H1 (cell line): ENCODE measurements around the gene RDH12. TPM values are rescaled to one million over a fixed set of nuclear protein-coding genes. Genes with fewer than 3 reads are reported as not detected.

Experiments
- CTCF ChIA-PET: fragments of 300-600 bp; sonication (Branson Sonifier 250); formaldehyde crosslinking; loops from one replicate; lab custom pipeline; 2021; ENCODE audit not compliant: partially characterized antibody; lab: Charles Lee
- POLR2A ChIA-PET: fragments of 300-600 bp; sonication (Branson Sonifier 250); formaldehyde crosslinking; loops from one replicate; lab custom pipeline; 2021; ENCODE audit warnings: inconsistent platforms; ENCODE audit not compliant: partially characterized antibody; lab: Charles Lee
- DNase-seq, 2 experiments: peaks; one replicate each; pipeline versions ENCODE4 v3.0.0 to v3.0.0-alpha.2; 2010 to 2022; ENCODE audit warnings: low spot score in 2 of 2, low read depth in 1 of 2, mixed read lengths in 1 of 2
- FAIRE-seq: peaks from 2 replicates; lab custom pipeline; 2011; peaks lifted over from hg19 to GRCh38; lab: Jason Lieb, UNC
- H2AFZ ChIP-seq: 2 replicates; pipeline ENCODE4 v1.8.1; 2012; ENCODE audit warnings: low read length, inconsistent platforms
- H2AK5ac ChIP-seq: 2 replicates; pipeline ENCODE4 v1.6.1; 2013; ENCODE audit warnings: low read depth, low read length
- H2BK120ac ChIP-seq: replicated peaks from 2 replicates; pipeline ENCODE3; 2013; ENCODE audit warnings: low read depth, low read length, inconsistent platforms
- H2BK12ac ChIP-seq: 2 replicates; pipeline ENCODE4 v1.6.1; 2013; ENCODE audit warnings: low read depth, low read length
- H2BK15ac ChIP-seq: 2 replicates; pipeline ENCODE4 v1.6.1; 2013; ENCODE audit warnings: low read length
- H2BK20ac ChIP-seq: 2 replicates; pipeline ENCODE4 v1.6.1; 2013; ENCODE audit warnings: low read length
- H2BK5ac ChIP-seq: 2 replicates; pipeline ENCODE4 v1.6.1; 2013; ENCODE audit warnings: low read depth, low read length
- H3K14ac ChIP-seq: 2 replicates; pipeline ENCODE4 v1.6.1; 2013; ENCODE audit warnings: inconsistent platforms; ENCODE audit not compliant: insufficient read length
- H3K18ac ChIP-seq: 2 replicates; pipeline ENCODE4 v1.6.1; 2013; ENCODE audit warnings: low read length; ENCODE audit errors: extremely low read depth
- H3K23ac ChIP-seq: 2 replicates; pipeline ENCODE4 v1.6.1; 2013; ENCODE audit warnings: inconsistent platforms; ENCODE audit not compliant: insufficient read length
- H3K23me2 ChIP-seq: 2 replicates; pipeline ENCODE4 v1.6.1; 2013; ENCODE audit warnings: low read depth, low read length
- H3K27ac ChIP-seq: 2 replicates; pipeline ENCODE4 v1.6.1; 2011; ENCODE audit warnings: low read depth, low read length, inconsistent platforms
- H3K27me3 ChIP-seq, 4 experiments: replicated peaks in 1 of 4; 1 replicate in 1 of 4; 2 replicates in 3 of 4; pipeline versions ENCODE4 v1.6.1 to v1.8.1; 2011 to 2013; ENCODE audit warnings: low read length in 3 of 4, mild to moderate bottlenecking in 3 of 4, inconsistent platforms in 2 of 4, mixed read lengths in 2 of 4, moderate library complexity in 1 of 4; ENCODE audit not compliant: control insufficient read depth in 3 of 4, insufficient read depth in 3 of 4; ENCODE audit errors: extremely low read depth in 1 of 4
- H3K36me3 ChIP-seq, 4 experiments: 2 replicates each; pipeline versions ENCODE4 v1.6.1 to v1.8.1; 2011 to 2013; ENCODE audit warnings: mild to moderate bottlenecking in 4 of 4, low read length in 3 of 4, moderate library complexity in 2 of 4, control low read depth in 1 of 4, inconsistent platforms in 1 of 4; ENCODE audit not compliant: insufficient read depth in 4 of 4, control insufficient read depth in 2 of 4
- H3K4ac ChIP-seq: replicated peaks from 2 replicates; pipeline ENCODE3; 2013; ENCODE audit warnings: low read length, low read depth, mixed read lengths, inconsistent platforms; ENCODE audit not compliant: insufficient read length
- H3K4me1 ChIP-seq, 4 experiments: replicated peaks in 1 of 4; 1 replicate in 1 of 4; 2 replicates in 3 of 4; pipeline versions ENCODE4 v1.6.1 to v1.8.1; 2011 to 2013; ENCODE audit warnings: low read length in 3 of 4, inconsistent platforms in 2 of 4, mixed read lengths in 1 of 4; ENCODE audit not compliant: insufficient read depth in 4 of 4, control insufficient read depth in 3 of 4
- H3K4me2 ChIP-seq, 2 experiments: 2 replicates each; pipeline versions ENCODE4 v1.6.1 to v1.8.1; 2011 to 2013; ENCODE audit warnings: low read depth in 2 of 2, low read length in 2 of 2, control low read depth in 1 of 2, inconsistent platforms in 1 of 2, mild to moderate bottlenecking in 1 of 2; ENCODE audit not compliant: insufficient read depth in 1 of 2
- H3K4me3 ChIP-seq, 4 experiments: fragments of 200-600, 300-600 bp in 1 of 4; sonication (generic), shearing (Covaris generic), sonication (Bioruptor Twin) in 1 of 4; 2 replicates each; pipeline versions ENCODE4 v1.5.1 to v1.8.1; 2011 to 2016; ENCODE audit warnings: low read length in 4 of 4, low read depth in 3 of 4, control low read depth in 2 of 4, inconsistent platforms in 2 of 4, mild to moderate bottlenecking in 2 of 4, mixed read lengths in 1 of 4, moderate library complexity in 1 of 4; ENCODE audit not compliant: insufficient read depth in 2 of 4; ENCODE audit errors: extremely low read depth in 1 of 4
- H3K56ac ChIP-seq: replicated peaks from 2 replicates; pipeline ENCODE3; 2013; ENCODE audit warnings: low read depth, mild to moderate bottlenecking, mixed read lengths, low read length, inconsistent platforms; ENCODE audit not compliant: insufficient read length
- H3K79me1 ChIP-seq: 2 replicates; pipeline ENCODE4 v1.6.1; 2013; ENCODE audit warnings: low read depth, low read length, control low read depth
- H3K79me2 ChIP-seq, 2 experiments: 2 replicates each; pipeline versions ENCODE4 v1.6.1 to v1.8.1; 2012 to 2013; ENCODE audit warnings: low read length in 2 of 2, mild to moderate bottlenecking in 2 of 2, inconsistent platforms in 1 of 2; ENCODE audit not compliant: insufficient read depth in 2 of 2, control insufficient read depth in 1 of 2
- H3K9ac ChIP-seq, 4 experiments: replicated peaks in 1 of 4; 1 replicate in 1 of 4; 2 replicates in 3 of 4; pipeline versions ENCODE4 v1.6.1 to v1.8.1; 2011 to 2013; ENCODE audit warnings: low read depth in 3 of 4, low read length in 3 of 4, control low read depth in 2 of 4, mild to moderate bottlenecking in 2 of 4, moderate library complexity in 2 of 4, inconsistent platforms in 1 of 4; ENCODE audit errors: extremely low read depth in 1 of 4
- H3K9me3 ChIP-seq, 2 experiments: 2 replicates each; pipeline versions ENCODE4 v1.6.1 to v1.8.1; 2012 to 2013; ENCODE audit warnings: mild to moderate bottlenecking in 2 of 2, moderate library complexity in 2 of 2, control low read depth in 1 of 2, inconsistent platforms in 1 of 2, low read depth in 1 of 2, low read length in 1 of 2, mixed read lengths in 1 of 2; ENCODE audit not compliant: insufficient read depth in 2 of 2
- H4K20me1 ChIP-seq, 2 experiments: replicated peaks in 1 of 2; 2 replicates each; pipeline versions ENCODE3 to v1.8.1; 2011 to 2013; ENCODE audit warnings: inconsistent platforms in 2 of 2, low read length in 2 of 2, mild to moderate bottlenecking in 1 of 2; ENCODE audit not compliant: insufficient read depth in 2 of 2, control insufficient read depth in 1 of 2
- H4K5ac ChIP-seq: 2 replicates; pipeline ENCODE4 v1.6.1; 2013; ENCODE audit warnings: low read length, low read depth, mixed read lengths, inconsistent platforms; ENCODE audit not compliant: insufficient read length
- H4K8ac ChIP-seq: 2 replicates; pipeline ENCODE4 v1.8.0; 2013; ENCODE audit warnings: mild to moderate bottlenecking, moderate library complexity, low read length, inconsistent platforms; ENCODE audit not compliant: insufficient read depth; ENCODE audit errors: extremely low read depth
- H4K91ac ChIP-seq: replicated peaks from 2 replicates; pipeline ENCODE3; 2013; ENCODE audit warnings: low read length, mixed read lengths, inconsistent platforms; ENCODE audit not compliant: insufficient read length
- CBX5 ChIP-seq: fragments of 300-800, 300-1000 bp; sonication (generic); IDR thresholded peaks from 2 replicates; pipeline ENCODE4 v1.7.1; 2016; ENCODE audit warnings: antibody characterized with exemption, low read length, low read depth
- CHD1 ChIP-seq: IDR thresholded peaks from 2 replicates; pipeline ENCODE4 v1.6.1; 2012; ENCODE audit warnings: low read depth, low read length, improper control_type of control experiment
- CHD2 ChIP-seq: IDR thresholded peaks from 2 replicates; pipeline ENCODE4 v1.6.1; 2012; ENCODE audit warnings: low read length, improper control_type of control experiment
- EGR1 ChIP-seq: IDR thresholded peaks from 2 replicates; pipeline ENCODE4 v1.6.1; 2011; ENCODE audit warnings: low read depth, low read length, borderline replicate concordance
- EZH2 ChIP-seq: fragments of 200-600 bp; sonication (generic); IDR thresholded peaks from 2 replicates; pipeline ENCODE4 v1.7.1; 2012; ENCODE audit warnings: low read depth, mild to moderate bottlenecking, moderate library complexity, low read length, inconsistent platforms; ENCODE audit not compliant: severe bottlenecking
- GTF2F1 ChIP-seq: IDR thresholded peaks from 2 replicates; pipeline ENCODE4 v1.6.1; 2012; ENCODE audit warnings: low read depth, low read length, improper control_type of control experiment, borderline replicate concordance
- HDAC2 ChIP-seq, 2 experiments: fragments of 300-600 bp in 1 of 2; sonication (generic) in 1 of 2; IDR thresholded peaks; 2 replicates each; pipeline ENCODE4 v1.6.1; 2011 to 2012; ENCODE audit warnings: low read depth in 2 of 2, low read length in 2 of 2, mild to moderate bottlenecking in 2 of 2, moderate library complexity in 2 of 2, borderline replicate concordance in 1 of 2, inconsistent platforms in 1 of 2
- KDM1A ChIP-seq: fragments of 200-600, 300-600 bp; sonication (generic); IDR thresholded peaks from 2 replicates; pipeline ENCODE4 v1.7.1; 2016; ENCODE audit warnings: mild to moderate bottlenecking, low read length, borderline replicate concordance
- POLR2AphosphoS5 ChIP-seq: IDR thresholded peaks from 2 replicates; pipeline ENCODE4 v1.6.1; 2011; ENCODE audit warnings: low read depth, low read length
- RBBP5 ChIP-seq: IDR thresholded peaks from 2 replicates; pipeline ENCODE4 v1.7.1; 2012; ENCODE audit warnings: low read depth, mild to moderate bottlenecking, inconsistent platforms, low read length, moderate library complexity, borderline replicate concordance
- SAP30 ChIP-seq: fragments of 300-600 bp; sonication (generic); IDR thresholded peaks from 2 replicates; pipeline ENCODE4 v1.7.1; 2012; ENCODE audit warnings: low read length, moderate library complexity, mild to moderate bottlenecking, inconsistent platforms; ENCODE audit not compliant: insufficient read depth, insufficient replicate concordance
- SIX5 ChIP-seq: IDR thresholded peaks from 2 replicates; pipeline ENCODE4 v1.6.1; 2011; ENCODE audit warnings: mild to moderate bottlenecking, low read depth, low read length
- SP2 ChIP-seq: IDR thresholded peaks from 2 replicates; pipeline ENCODE4 v1.6.1; 2012; ENCODE audit warnings: mild to moderate bottlenecking, low read length, inconsistent platforms
- TBP ChIP-seq: IDR thresholded peaks from 2 replicates; pipeline ENCODE4 v1.6.1; 2011; ENCODE audit warnings: low read depth, low read length, improper control_type of control experiment
- YY1 ChIP-seq: IDR thresholded peaks from 2 replicates; pipeline ENCODE4 v1.6.1; 2011; ENCODE audit warnings: low read depth, mild to moderate bottlenecking, low read length
- WGBS, 2 experiments: shearing (Covaris generic) in 1 of 2; methylation state at CpG; one replicate each; pipeline versions ENCODE4 v1.1.6 to v1.1.7; 2013 to 2015; ENCODE audit warnings: low lambda C conversion rate in 2 of 2, mixed read lengths in 2 of 2, inconsistent platforms in 1 of 2, low coverage in 1 of 2, missing lambda C conversion rate in 1 of 2; ENCODE audit not compliant: insufficient replicate concordance in 2 of 2, insufficient coverage in 1 of 2, insufficient read length in 1 of 2; ENCODE audit errors: extremely low coverage in 1 of 2, missing lambda C conversion rate in 1 of 2; 5-methylcytosine and 5-hydroxymethylcytosine counted together
- polyA plus RNA-seq, 7 experiments: library from polyadenylated mRNA; depleted of rRNA in 3 of 7; stranded (reverse) in 5 of 7; unstranded in 2 of 7; fragments of >200 nt in 5 of 7; fragments of 200-250 nt in 2 of 7; gene quantifications; 1 replicate in 5 of 7; 2 replicates in 1 of 7; 4 replicates in 1 of 7; pipeline versions ENCODE4 v1.2.1 to v1.2.3, GENCODE V29; 2011 to 2013; ENCODE audit warnings: missing spikeins in 2 of 7, mixed read lengths in 2 of 7
- total RNA-seq: library from RNA; stranded (reverse); fragmentation: NEBNext Ultra II Directional; extraction: Animal tissue kit (Norgen Biotek cat#: 25700); gene quantifications from 2 replicates; pipeline ENCODE4 v1.2.1, GENCODE V29; 2021

Gene RDH12
- total and polyA plus RNA-seq, 2 of the 8 experiments (the other 6 are each of a cell fraction or from before 2014, with no cell fraction given) = 1.2 to 1.5 TPM

DNA sequence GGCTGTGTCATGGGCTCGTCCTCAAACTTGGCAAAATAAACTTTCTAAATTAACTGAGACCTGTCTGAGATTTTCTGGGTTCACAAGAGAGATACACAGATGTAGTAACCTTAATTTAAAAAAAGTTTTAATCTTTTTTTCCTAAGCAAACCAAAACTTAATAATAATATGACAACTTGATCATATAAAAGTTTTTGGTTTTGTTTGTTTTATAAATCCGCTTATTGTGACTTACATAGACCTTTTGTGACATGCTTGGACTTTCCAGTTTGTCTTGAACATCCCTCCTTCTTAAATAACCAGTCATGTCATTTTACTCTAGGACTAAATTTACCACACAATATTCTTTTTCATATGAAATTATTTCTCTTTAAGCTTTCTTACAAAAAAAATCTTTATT lies 8.5 kb downstream of the RDH12 start:
- H4K8ac ChIP-seq = no peak overlapping the region
- no peak overlapping the region for H3K4me3 ChIP-seq
- H2AFZ ChIP-seq = no peak overlapping the region
- no peak overlapping the region for H2BK20ac ChIP-seq
- no peaks in the 10 kb centered on the region for H3K79me2 ChIP-seq
- no peak overlapping the region for H2BK5ac ChIP-seq
- no peaks in the 10 kb centered on the region for H3K36me3 ChIP-seq
- ChIA-PET CTCF (no interaction called here), POLR2A (no interaction called here)
- H3K27ac ChIP-seq = no peak overlapping the region
- no peaks in the 10 kb centered on the region for H3K79me1 ChIP-seq
- H2BK15ac ChIP-seq = no peak overlapping the region
- H2BK12ac ChIP-seq = no peak overlapping the region
- H3K56ac ChIP-seq = no peak overlapping the region
- H3K27me3 ChIP-seq = no peaks in the 10 kb centered on the region
- H3K14ac ChIP-seq = no peak overlapping the region
- H3K23me2 ChIP-seq = no peaks in the 10 kb centered on the region
- no peak overlapping the region for H3K4me2 ChIP-seq
- no peak overlapping the region for H3K23ac ChIP-seq
- H4K5ac ChIP-seq = no peak overlapping the region
- H3K18ac ChIP-seq = no peak overlapping the region
- DNase-seq (no peak), FAIRE-seq (peak; percentile 68)
- H4K20me1 ChIP-seq = no peaks in the 10 kb centered on the region
- no peak overlapping the region for H3K4ac ChIP-seq
- H2AK5ac ChIP-seq = no peak overlapping the region
- no peaks in the 10 kb centered on the region for H3K4me1 ChIP-seq
- peaks cover 16 to 17% of the 10 kb centered on the region in 2 experiments for H3K9me3 ChIP-seq
- H3K9ac ChIP-seq = no peak overlapping the region
- H4K91ac ChIP-seq = no peak overlapping the region
- H2BK120ac ChIP-seq = no peak overlapping the region
- WGBS, 2 experiments = 89% methylated on average over 2 of the region's 2 CpGs; no CpG with 5 or more reads in 1 of the 2 experiments
- TF ChIP-seq GTF2F1 = no peak
- TF ChIP-seq SAP30 = no peak
- no peak for TF ChIP-seq HDAC2 (IDR thresholded peaks at IDR 0.05; ENCODE audit: borderline replicate concordance in 1 of 2, low read depth in 2 of 2, low read length in 2 of 2)
- no peak for TF ChIP-seq EGR1
- no peak for TF ChIP-seq TBP
- no peak for TF ChIP-seq KDM1A
- no peak for TF ChIP-seq YY1
- TF ChIP-seq SIX5 = no peak
- no peak for TF ChIP-seq RBBP5
- TF ChIP-seq POLR2AphosphoS5 = no peak
- no peak for TF ChIP-seq CBX5
- TF ChIP-seq SP2 = no peak
- TF ChIP-seq CHD1 = no peak
- no peak for TF ChIP-seq CHD2
- TF ChIP-seq EZH2 = no peak
